A549 (cell line): ENCODE measurements around the gene SMCR8.

Experiments used
- CEBPB ChIP-seq, 2 experiments: fragments of >200 bp in 1 of 2; sonication (Bioruptor Twin) in 1 of 2; formaldehyde crosslinking in 1 of 2; IDR thresholded peaks; 2 replicates each; pipeline ENCODE4 v1.6.1; 2012 to 2016
- CTCF ChIP-seq: fragments of >200 bp; sonication (Bioruptor Twin); formaldehyde crosslinking; IDR thresholded peaks from 3 replicates; pipeline ENCODE4 v1.5.1; 2016
- EP300 ChIP-seq, 2 experiments: fragments of >200 bp; sonication (Bioruptor Twin); formaldehyde crosslinking; IDR thresholded peaks; 2 replicates in 1 of 2; 3 replicates in 1 of 2; pipeline ENCODE4 v1.6.1; 2016 to 2017
- MAZ ChIP-seq: fragments of 150-350 bp; IDR thresholded peaks from 2 replicates; pipeline ENCODE4 v1.6.1; 2014; ENCODE audit warnings: antibody characterized with exemption, low read depth, low read length, borderline replicate concordance
- POLR2A ChIP-seq: IDR thresholded peaks from 2 replicates; pipeline ENCODE4 v1.6.1; 2012; ENCODE audit warnings: mild to moderate bottlenecking, low read length
- SMC3 ChIP-seq: fragments of >200 bp; sonication (Bioruptor Twin); formaldehyde crosslinking; IDR thresholded peaks from 3 replicates; pipeline ENCODE4 v1.6.1; 2018; ENCODE audit warnings: inconsistent platforms
- USF2 ChIP-seq: fragments of 450-650 bp; IDR thresholded peaks from 2 replicates; pipeline ENCODE4 v1.6.1; 2014; ENCODE audit warnings: antibody characterized with exemption

- TF ChIP-seq CTCF, result no peak
- no peak for TF ChIP-seq SMC3
- TF ChIP-seq CEBPB (IDR thresholded peaks at IDR 0.05), result no peak
- no peak for TF ChIP-seq USF2
- TF ChIP-seq POLR2A, result no peak
- no peak for TF ChIP-seq EP300 (IDR thresholded peaks at IDR 0.05)
- TF ChIP-seq MAZ, result no peak
These were observed 29.8 kb upstream of the SMCR8 start for GRCh38 chr17:18285296-18285695.
